RWPE1 (cell line): ENCODE results near the gene CISD2.

Source experiments
- CTCF ChIA-PET: fragments of 350-600 bp; sonication (Branson Sonifier 250); formaldehyde crosslinking; extraction: SDS; loops from one replicate; lab custom pipeline; 2021; lab: Yijun Ruan, JAX
- POLR2A ChIA-PET: fragments of 400-600 bp; formaldehyde crosslinking; extraction: SDS; loops from one replicate; lab custom pipeline; 2020; ENCODE audit warnings: antibody characterized with exemption; ENCODE audit not compliant: low non-redundant PET; lab: Yijun Ruan, JAX
- DNase-seq: peaks from one replicate; pipeline ENCODE4 v3.0.0; 2012; ENCODE audit warnings: low spot score
- H3K27ac ChIP-seq: fragments of 450-650 bp; 2 replicates; pipeline ENCODE4 v1.5.1; 2017
- TF ChIP-seq, protein P1 (sequence below): fragments of 450-650 bp; conservative IDR thresholded peaks from 2 replicates; pipeline ENCODE4 v1.5.1; 2017; ENCODE audit warnings: low read depth, mild to moderate bottlenecking

The CISD2 gene

DNA sequence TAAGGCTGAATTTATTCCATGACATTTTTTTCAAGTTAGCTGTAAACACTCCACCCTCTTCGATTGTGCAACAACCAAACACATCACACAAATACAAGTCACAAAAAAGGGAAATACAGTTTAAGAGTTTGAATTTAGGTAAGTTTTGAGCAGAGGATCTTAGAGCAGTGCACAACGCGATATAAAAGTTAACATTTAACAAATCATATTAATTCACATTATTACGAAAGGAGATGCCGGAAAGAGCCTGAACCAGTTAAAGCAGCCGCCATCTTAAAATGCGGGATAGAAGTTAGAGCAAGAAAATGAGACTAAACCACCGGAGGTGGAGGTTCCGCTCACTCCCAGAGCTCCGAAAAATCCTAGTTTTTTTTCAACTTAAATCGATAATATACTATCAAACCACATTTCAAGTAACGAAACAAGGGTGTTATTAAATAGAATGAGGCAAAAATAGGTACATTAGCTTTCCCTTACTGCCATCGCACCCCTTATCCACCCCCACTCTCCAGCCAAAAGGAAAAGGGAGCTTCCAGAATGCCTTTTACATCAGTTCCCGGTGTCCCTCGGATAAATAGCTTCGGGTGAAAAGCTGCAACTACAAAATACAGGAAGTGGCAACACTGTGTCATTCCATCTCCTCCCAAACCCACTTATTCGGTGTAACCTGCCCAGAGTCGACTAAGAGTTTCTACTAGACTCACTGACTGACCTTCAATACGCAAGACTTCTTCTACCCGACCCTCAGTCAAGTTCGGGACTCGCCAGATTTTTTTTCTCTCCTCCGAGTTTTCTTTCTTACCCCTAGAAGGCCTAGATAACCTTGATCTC is 43.3 kb upstream of the CISD2 start:
- ChIA-PET CTCF (interaction anchor here (1.1 kb wide), 1 partner anchor 205 kb away, joined by 4 read pairs; no protein-coding TSS in a partner anchor), POLR2A (no interaction called here)
- peak; percentile 37 for DNase-seq
- H3K27ac ChIP-seq = peak overlapping the region; percentile 99
- TF ChIP-seq, protein P1, sequence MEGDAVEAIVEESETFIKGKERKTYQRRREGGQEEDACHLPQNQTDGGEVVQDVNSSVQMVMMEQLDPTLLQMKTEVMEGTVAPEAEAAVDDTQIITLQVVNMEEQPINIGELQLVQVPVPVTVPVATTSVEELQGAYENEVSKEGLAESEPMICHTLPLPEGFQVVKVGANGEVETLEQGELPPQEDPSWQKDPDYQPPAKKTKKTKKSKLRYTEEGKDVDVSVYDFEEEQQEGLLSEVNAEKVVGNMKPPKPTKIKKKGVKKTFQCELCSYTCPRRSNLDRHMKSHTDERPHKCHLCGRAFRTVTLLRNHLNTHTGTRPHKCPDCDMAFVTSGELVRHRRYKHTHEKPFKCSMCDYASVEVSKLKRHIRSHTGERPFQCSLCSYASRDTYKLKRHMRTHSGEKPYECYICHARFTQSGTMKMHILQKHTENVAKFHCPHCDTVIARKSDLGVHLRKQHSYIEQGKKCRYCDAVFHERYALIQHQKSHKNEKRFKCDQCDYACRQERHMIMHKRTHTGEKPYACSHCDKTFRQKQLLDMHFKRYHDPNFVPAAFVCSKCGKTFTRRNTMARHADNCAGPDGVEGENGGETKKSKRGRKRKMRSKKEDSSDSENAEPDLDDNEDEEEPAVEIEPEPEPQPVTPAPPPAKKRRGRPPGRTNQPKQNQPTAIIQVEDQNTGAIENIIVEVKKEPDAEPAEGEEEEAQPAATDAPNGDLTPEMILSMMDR = no peak

DNA sequence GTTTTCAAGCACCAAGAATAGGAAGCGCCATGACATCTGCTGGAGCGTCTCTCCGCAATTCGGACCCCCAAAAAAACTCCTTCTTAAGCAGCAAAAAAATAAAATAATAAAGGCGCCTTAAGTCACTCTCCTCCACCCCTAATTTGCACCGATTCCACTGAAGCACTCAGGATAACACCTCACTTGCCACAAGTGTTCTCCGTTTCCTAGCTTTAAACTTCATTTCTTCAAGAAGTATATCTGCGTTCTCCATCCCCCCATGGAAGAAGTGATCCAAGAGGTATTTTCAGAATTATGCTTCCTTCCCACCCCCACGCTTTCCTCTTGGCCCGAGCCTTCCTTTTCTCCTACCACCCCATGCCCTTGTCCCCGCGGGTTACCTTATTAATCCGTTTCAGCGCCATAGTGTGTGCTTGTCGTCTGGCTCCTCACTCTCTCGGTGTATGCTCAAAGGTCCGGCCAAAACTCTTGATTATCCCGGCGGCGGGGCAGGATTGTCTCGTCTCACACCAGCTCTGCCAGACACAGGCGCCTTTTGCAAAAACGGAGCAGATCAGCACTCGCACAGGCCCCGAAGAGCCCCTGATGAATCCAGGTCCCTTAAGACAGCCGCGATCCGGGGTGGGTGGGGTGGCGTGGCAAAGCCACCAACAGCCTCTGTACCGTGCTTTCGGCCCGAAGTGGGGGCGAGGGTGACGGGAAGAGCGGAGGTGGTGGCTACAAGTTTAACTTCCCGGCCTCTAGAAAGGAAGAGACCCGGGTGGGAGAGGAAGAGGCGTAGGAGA is 42.5 kb upstream of the CISD2 start:
- CTCF ChIA-PET = no interaction called here

DNA sequence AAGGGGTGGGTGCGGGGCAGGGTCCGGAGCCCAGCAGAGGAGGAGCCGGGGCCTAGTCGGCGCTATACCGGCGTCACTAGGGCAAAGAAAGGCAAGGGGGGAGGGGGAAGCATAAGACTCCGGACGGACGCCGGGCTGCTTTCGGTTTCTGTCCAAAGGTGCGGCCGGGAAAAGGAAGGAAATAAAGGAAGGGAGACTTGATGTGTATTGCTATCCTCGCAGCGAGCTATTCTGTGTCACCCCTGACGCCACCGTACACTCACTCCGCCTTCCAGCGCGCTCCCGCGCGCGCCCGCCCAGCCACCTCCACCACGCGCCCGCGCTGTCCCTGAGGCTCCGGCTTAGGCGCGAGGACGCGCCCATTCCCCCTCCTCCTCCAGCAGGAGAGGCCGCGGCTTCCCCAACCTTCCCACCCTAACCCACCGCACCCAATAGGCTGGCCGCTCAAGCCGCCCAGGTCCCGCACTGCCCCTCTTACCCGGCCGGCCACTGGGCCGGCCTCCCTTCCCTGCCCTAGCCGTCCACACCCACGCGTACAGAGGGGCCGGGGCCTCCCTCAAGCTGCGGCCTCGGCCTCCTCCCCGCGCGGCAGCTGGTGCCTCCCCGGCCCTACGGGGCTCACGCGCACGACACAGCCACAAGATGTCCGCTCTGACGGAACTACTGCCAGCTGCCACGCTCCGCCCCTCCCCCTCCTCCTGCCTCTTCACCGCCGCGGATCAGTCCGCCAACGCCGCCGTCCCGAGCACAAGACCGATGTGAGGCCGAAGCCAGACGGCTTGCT is 41.7 kb upstream of the CISD2 start, which contains the start of gene UBE2D3:
Gene UBE2D3, minus strand, starts transcription at position 662 of the 784 bp plus-strand sequence. CDS start 1,043 bp downstream, outside the sequence.
- peak; percentile 59 for DNase-seq
- CTCF ChIA-PET = no interaction called here
- TF ChIP-seq, protein P1 = no peak
- peak within 1 kb of the TSS; percentile 99 for H3K27ac ChIP-seq
- POLR2A ChIA-PET = interaction anchor here (0.6 to 1.1 kb wide), 5 partner anchors 42 to 215 kb away, joined by 3 to 10 read pairs (median 3); partner anchors contain the start of gene CISD2

More for the DNA sequence above, 42.5 kb upstream of the CISD2 start:
- TF ChIP-seq, protein P1 = no peak
- no peak for DNase-seq
- POLR2A ChIA-PET = interaction anchor here (0.6 to 0.7 kb wide), 2 partner anchors 56 to 58 kb away, joined by 3 read pairs; no protein-coding TSS in a partner anchor
- peak overlapping the region; percentile 99 for H3K27ac ChIP-seq

DNA sequence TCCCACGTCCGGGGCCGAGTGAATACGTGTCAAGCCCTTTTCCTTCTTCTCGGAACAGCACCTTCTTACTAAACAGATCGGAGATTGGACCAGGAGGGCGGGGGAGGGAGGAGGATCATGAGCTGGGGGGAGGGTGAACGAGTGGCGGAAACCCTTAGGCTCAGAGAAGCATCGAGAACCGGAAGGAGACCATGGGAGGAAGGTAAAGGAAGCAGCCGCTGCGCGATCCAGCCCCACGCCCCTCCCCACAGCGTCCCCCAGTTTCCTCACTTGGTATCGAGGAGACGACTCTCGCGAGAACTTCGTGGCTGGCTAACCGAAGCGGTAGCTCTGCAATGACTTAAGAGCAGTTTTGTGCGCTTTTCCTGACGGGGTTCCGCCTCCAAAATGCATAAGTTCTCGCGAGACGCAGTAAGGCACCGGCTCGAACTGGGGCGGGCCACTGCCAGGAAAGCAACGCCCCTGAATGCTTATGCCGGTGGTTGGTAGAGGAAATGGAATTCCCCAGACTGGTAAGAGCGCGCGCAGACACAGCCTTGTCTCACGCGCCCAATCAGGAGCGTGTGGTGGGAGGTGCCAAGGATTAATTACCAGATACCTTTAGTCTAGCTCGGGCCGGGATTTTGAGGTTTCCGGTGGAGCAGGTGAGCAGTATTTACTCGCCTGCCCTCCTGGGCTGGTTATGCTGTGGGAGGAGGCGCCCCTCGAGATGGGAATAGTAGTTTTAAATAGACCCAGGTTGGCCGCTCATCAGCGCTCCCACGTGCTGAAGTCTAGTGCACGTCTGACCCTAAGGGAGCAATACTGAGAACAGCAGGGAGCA is 40.9 kb upstream of the CISD2 start:
- TF ChIP-seq, protein P1 = no peak
- ChIA-PET CTCF (interaction anchor here (0.6 to 0.7 kb wide), 2 partner anchors 40 to 201 kb away, joined by 3 to 5 read pairs; no protein-coding TSS in a partner anchor), POLR2A (interaction anchor here (0.6 to 1.1 kb wide), 5 partner anchors 24 to 215 kb away, joined by 3 to 10 read pairs (median 3); partner anchors contain the start of gene CISD2)
- H3K27ac ChIP-seq = peak overlapping the region; percentile 99
- DNase-seq = peak; percentile 89

DNA sequence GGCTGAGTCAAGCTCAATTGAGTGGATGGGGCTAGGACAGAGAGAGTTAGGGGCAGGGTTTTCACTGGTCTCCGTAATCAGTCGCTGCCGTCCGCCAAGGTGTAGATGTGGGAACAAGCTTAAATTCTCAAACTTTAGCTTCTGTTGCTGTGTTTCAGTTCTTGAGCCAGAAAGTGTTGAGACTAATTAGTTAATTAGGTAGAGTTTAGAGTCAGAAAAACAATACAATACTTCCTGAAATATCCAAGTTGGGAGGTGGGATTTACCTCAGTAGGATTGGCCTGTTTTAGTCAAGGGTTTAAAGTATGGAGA is 40.3 kb upstream of the CISD2 start:
- no peak for DNase-seq
- H3K27ac ChIP-seq = peak overlapping the region; percentile 99
- POLR2A ChIA-PET = interaction anchor here (0.9 to 1.2 kb wide), 3 partner anchors 24 to 41 kb away, joined by 3 to 10 read pairs (median 3); partner anchors contain the start of gene CISD2
- CTCF ChIA-PET = interaction anchor here (0.6 to 0.7 kb wide), 2 partner anchors 40 to 181 kb away, joined by 3 to 5 read pairs; no protein-coding TSS in a partner anchor
- TF ChIP-seq, protein P1 = no peak
